ENCODE measurements around the gene CALR.

The CALR gene

GRCh38 chr19:12945479-12946091 lies 7.2 kb downstream of the CALR start, which contains the start of gene RAD23A (continued):
- TF ChIP-seq ZNF350 (tag by site-specific recombination; IDR thresholded peaks at IDR 0.05) (no peak), PRDM10 (tag by site-specific recombination; IDR thresholded peaks at IDR 0.05) (peak; percentile 79; the same call in 1 of the 2 replicates), ZNF571 (tag by site-specific recombination; IDR thresholded peaks at IDR 0.05) (no peak), ZIC2 (tag by site-specific recombination; IDR thresholded peaks at IDR 0.05) (no peak), ZNF629 (tag by site-specific recombination; IDR thresholded peaks at IDR 0.05) (peak; percentile 100), ZNF561 (tag by site-specific recombination; IDR thresholded peaks at IDR 0.05; ENCODE audit: borderline replicate concordance) (peak; percentile 43; the same call in 1 of the 2 replicates), KLF17 (tag by site-specific recombination; IDR thresholded peaks at IDR 0.05) (peak; percentile 80), ZBTB7A (tag by site-specific recombination; IDR thresholded peaks at IDR 0.05; ENCODE audit: low read depth) (peak; percentile 17; the same call in 1 of the 2 replicates), ZNF140 (tag by site-specific recombination; IDR thresholded peaks at IDR 0.05) (no peak), ZNF521 (tag by site-specific recombination; IDR thresholded peaks at IDR 0.05) (no peak), ZNF701 (tag by site-specific recombination; IDR thresholded peaks at IDR 0.05) (no peak), ZBTB6 (tag by site-specific recombination; IDR thresholded peaks at IDR 0.05) (no peak), ZXDB (tag by site-specific recombination; IDR thresholded peaks at IDR 0.05) (peak; percentile 63), ZSCAN4 (tag by site-specific recombination; IDR thresholded peaks at IDR 0.05) (no peak), ZNF391 (tag by site-specific recombination; IDR thresholded peaks at IDR 0.05; ENCODE audit: borderline replicate concordance, low read depth) (peak; percentile 53; the same call in 1 of the 2 replicates), ZNF202 (tag by site-specific recombination; IDR thresholded peaks at IDR 0.05; ENCODE audit: borderline replicate concordance) (no peak), ZNF341 (tag by site-specific recombination; IDR thresholded peaks at IDR 0.05; ENCODE audit: low read depth) (no peak), ZNF239 (tag by site-specific recombination; IDR thresholded peaks at IDR 0.05) (0 out of 2 replicates have a peak, but pooled peaks have one; percentile 3), SP3 (tag by site-specific recombination; IDR thresholded peaks at IDR 0.05) (peak; percentile 87), HOXA7 (CRISPR knock-in tag; IDR thresholded peaks at IDR 0.05; ENCODE audit: borderline replicate concordance) (no peak), BCL11A (tag by site-specific recombination; IDR thresholded peaks at IDR 0.05; ENCODE audit: low read depth) (peak; percentile 63; the same call in 1 of the 2 replicates), ZNF292 (tag by site-specific recombination; IDR thresholded peaks at IDR 0.05; ENCODE audit: borderline replicate concordance, low read depth) (no peak)
